WTC11 (cell line): ENCODE results near the gene LCN1. TPM values are rescaled to one million over a fixed set of nuclear protein-coding genes. Genes with fewer than 3 reads are reported as not detected.

ENCODE experiments used
- ATAC-seq: fragments of 200-7000 bp; cut with Tn5 transposase; 2 replicates; pipeline ENCODE4 v1.10.0; 2021; ENCODE audit warnings: mild to moderate bottlenecking, moderate library complexity
- CTCF ChIA-PET: fragments of 300-600 bp; sonication (Branson Sonifier 250); formaldehyde crosslinking; loops from one replicate; lab custom pipeline; 2021; ENCODE audit warnings: antibody characterized with exemption; lab: Charles Lee
- POLR2A ChIA-PET: fragments of 350-600 bp; sonication (Branson Sonifier 250); formaldehyde crosslinking; loops from one replicate; lab custom pipeline; 2021; ENCODE audit warnings: antibody characterized with exemption; lab: Charles Lee
- DNase-seq: peaks from one replicate; pipeline ENCODE4 v3.0.0; 2021; ENCODE audit warnings: low spot score
- H3K27ac Mint-ChIP-seq: 2 replicates; pipeline ENCODE4 v1.8.0; 2021; ENCODE audit warnings: mixed read lengths
- H3K27me3 Mint-ChIP-seq: 2 replicates; pipeline ENCODE4 v1.8.0; 2021; ENCODE audit warnings: low read depth, mild to moderate bottlenecking, moderate library complexity, mixed read lengths
- H3K36me3 Mint-ChIP-seq: 2 replicates; pipeline ENCODE4 v1.8.0; 2021; ENCODE audit warnings: mixed read lengths
- H3K4me1 Mint-ChIP-seq: 2 replicates; pipeline ENCODE4 v1.8.0; 2022; ENCODE audit warnings: mixed read lengths
- H3K4me3 Mint-ChIP-seq: 2 replicates; pipeline ENCODE4 v1.8.0; 2021; ENCODE audit warnings: mild to moderate bottlenecking, moderate library complexity, mixed read lengths
- H3K9me3 Mint-ChIP-seq: 2 replicates; pipeline ENCODE4 v1.8.0; 2021; ENCODE audit warnings: mixed read lengths
- CREB1 ChIP-seq: sonication (generic); formaldehyde crosslinking; IDR thresholded peaks from 2 replicates; pipeline ENCODE4 v1.8.0; 2023; ENCODE audit warnings: mild to moderate bottlenecking, missing genetic modification reagents
- ELF4 ChIP-seq: sonication (generic); formaldehyde crosslinking; IDR thresholded peaks from 2 replicates; pipeline ENCODE4 v1.8.1; 2022; ENCODE audit warnings: low read depth, mild to moderate bottlenecking, moderate library complexity, missing genetic modification reagents
- FOXK1 ChIP-seq: sonication (generic); formaldehyde crosslinking; IDR thresholded peaks from 2 replicates; pipeline ENCODE4 v1.8.0; 2022; ENCODE audit warnings: mild to moderate bottlenecking, moderate library complexity, missing genetic modification reagents
- GRHL2 ChIP-seq: fragments of 250-450 bp; sonication (Bioruptor Pico); IDR thresholded peaks from 2 replicates; pipeline ENCODE4 v1.8.0; 2022; ENCODE audit warnings: mild to moderate bottlenecking, moderate library complexity; ENCODE audit not compliant: insufficient replicate concordance, severe bottlenecking
- SOX15 ChIP-seq: fragments of 250-450 bp; sonication (Bioruptor Pico); IDR thresholded peaks from 2 replicates; pipeline ENCODE4 v1.9.0; 2021; ENCODE audit warnings: mild to moderate bottlenecking
- TEAD4 ChIP-seq: sonication (generic); formaldehyde crosslinking; IDR thresholded peaks from 2 replicates; pipeline ENCODE4 v1.8.0; 2022; ENCODE audit warnings: mild to moderate bottlenecking, missing genetic modification reagents
- ZNF121 ChIP-seq: sonication (generic); formaldehyde crosslinking; IDR thresholded peaks from 2 replicates; pipeline ENCODE4 v1.8.0; 2023; ENCODE audit warnings: missing genetic modification reagents
- ZNF396 ChIP-seq: fragments of 250-450 bp; sonication (Bioruptor Pico); IDR thresholded peaks from 2 replicates; pipeline ENCODE4 v1.8.0; 2021; ENCODE audit warnings: mild to moderate bottlenecking, moderate library complexity, borderline replicate concordance
- ZNF416 ChIP-seq: fragments of 250-450 bp; sonication (Bioruptor Pico); IDR thresholded peaks from 2 replicates; pipeline ENCODE4 v1.9.0; 2021; ENCODE audit warnings: mild to moderate bottlenecking, inconsistent platforms
- total RNA-seq: library from RNA; stranded (reverse); gene quantifications from 3 replicates; pipeline ENCODE4 v1.2.3, GENCODE V29; 2021
- TF ChIP-seq, protein P1 (sequence below): fragments of 250-450 bp; sonication (Bioruptor Pico); IDR thresholded peaks from 2 replicates; pipeline ENCODE4 v1.8.0; 2021; ENCODE audit warnings: mild to moderate bottlenecking
- TF ChIP-seq, protein P2 (sequence below): fragments of 250-450 bp; sonication (Bioruptor Pico); IDR thresholded peaks from 2 replicates; pipeline ENCODE4 v1.9.0; 2021; ENCODE audit warnings: moderate library complexity, mild to moderate bottlenecking, inconsistent platforms, borderline replicate concordance
- TF ChIP-seq, protein P3 (sequence below): sonication (generic); formaldehyde crosslinking; IDR thresholded peaks from 2 replicates; pipeline ENCODE4 v1.8.1; 2022; ENCODE audit warnings: missing genetic modification reagents, borderline replicate concordance
- TF ChIP-seq, protein P4 (sequence below): sonication (generic); formaldehyde crosslinking; IDR thresholded peaks from 2 replicates; pipeline ENCODE4 v1.8.1; 2023; ENCODE audit warnings: mild to moderate bottlenecking, missing genetic modification reagents, moderate library complexity
- TF ChIP-seq, protein P5 (sequence below): fragments of 200-600 bp; IDR thresholded peaks from 2 replicates; pipeline ENCODE4 v1.8.0; 2022; ENCODE audit warnings: antibody characterized with exemption

The LCN1 gene
- total RNA-seq, 1 experiment from 2014 or later, result not detected

DNA sequence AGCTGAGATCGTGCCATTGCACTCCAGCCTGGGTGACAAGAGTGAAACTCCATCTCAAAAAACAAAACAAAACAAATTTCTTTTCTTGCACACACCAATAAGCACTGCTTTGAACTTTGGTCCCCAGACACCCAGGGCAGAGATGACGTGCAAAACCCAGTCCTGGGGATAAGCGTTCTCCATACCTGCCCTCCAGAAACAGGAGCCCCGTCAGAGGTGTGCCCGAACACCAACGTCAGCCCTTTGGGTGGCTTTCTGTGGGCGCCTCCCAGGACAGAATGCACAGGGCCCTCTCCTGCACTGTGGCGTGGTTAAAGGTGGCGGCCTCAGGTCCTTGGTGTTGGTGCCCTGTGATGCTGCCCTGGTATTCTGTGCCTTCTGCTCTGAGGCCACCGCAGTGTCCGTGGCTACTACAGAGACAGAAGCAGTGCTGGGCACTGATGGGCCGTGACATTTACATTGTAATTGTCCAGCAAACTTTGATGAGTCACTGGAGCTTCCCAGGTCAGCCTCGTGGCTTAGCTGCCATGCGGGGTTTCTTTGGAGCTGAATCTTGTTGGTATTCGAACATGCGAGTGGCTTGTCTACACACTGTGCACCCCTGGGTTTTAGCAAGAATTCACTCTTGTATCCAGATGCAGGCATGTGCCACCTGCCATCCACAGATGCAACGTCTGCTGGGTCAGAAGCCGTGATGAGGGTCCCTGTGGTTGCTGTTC lies 31.9 kb upstream of the LCN1 start (continued):
- TF ChIP-seq, protein P1, sequence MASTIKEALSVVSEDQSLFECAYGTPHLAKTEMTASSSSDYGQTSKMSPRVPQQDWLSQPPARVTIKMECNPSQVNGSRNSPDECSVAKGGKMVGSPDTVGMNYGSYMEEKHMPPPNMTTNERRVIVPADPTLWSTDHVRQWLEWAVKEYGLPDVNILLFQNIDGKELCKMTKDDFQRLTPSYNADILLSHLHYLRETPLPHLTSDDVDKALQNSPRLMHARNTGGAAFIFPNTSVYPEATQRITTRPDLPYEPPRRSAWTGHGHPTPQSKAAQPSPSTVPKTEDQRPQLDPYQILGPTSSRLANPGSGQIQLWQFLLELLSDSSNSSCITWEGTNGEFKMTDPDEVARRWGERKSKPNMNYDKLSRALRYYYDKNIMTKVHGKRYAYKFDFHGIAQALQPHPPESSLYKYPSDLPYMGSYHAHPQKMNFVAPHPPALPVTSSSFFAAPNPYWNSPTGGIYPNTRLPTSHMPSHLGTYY, result no peak

DNA sequence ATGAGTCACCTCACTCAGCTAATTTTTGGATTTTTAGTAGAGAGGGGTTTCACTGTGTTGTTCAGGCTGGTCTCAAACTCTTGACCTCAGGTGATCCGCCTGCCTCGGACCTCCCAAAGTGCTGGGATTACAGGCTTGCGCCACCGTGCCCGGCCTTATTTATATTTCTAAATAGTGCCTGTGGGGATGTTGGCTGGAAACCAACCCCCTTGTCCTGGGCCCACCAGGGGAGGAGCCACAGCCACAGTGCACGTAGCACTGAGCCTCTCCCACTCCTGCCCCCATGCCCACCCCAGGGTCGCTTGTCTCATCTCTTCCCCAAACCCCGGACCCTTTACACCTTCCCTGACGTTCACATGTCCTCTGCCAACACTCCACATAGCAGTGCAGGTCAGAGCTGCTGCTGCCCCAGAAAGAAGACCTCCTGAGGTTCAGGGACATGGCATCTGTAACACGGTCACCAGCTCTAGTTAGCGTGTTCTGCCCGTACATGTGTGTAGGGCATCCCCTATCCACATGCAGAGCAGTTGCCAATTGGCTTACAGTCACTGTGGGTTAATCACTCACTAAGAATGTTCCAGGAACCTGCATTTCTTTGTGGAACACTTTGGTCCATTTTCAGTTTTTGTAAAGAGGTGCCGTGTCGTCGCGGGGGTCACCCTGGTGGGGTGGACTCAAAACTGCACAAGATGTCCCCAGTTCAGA lies 30.9 kb upstream of the LCN1 start:
- H3K27me3 Mint-ChIP-seq, result no peaks in the 10 kb centered on the region
- ChIA-PET CTCF (interaction anchor here (1.0 kb wide), 2 partner anchors 9 to 10 kb away, joined by 3 to 4 read pairs; a partner anchor contains a TSS), POLR2A (no interaction called here)
- no peak overlapping the region for H3K27ac Mint-ChIP-seq
- H3K4me1 Mint-ChIP-seq, result 0 out of 2 replicates have a peak, but pooled peaks cover 4% of the 10 kb centered on the region
- TF ChIP-seq TEAD4 (CRISPR knock-in tag), result no peak
- TF ChIP-seq, protein P2, sequence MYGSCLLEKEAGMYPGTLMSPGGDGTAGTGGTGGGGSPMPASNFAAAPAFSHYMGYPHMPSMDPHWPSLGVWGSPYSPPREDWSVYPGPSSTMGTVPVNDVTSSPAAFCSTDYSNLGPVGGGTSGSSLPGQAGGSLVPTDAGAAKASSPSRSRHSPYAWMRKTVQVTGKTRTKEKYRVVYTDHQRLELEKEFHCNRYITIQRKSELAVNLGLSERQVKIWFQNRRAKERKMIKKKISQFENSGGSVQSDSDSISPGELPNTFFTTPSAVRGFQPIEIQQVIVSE, result no peak
- TF ChIP-seq ELF4 (CRISPR knock-in tag), result no peak
- no peak for DNase-seq
- no peak overlapping the region for H3K4me3 Mint-ChIP-seq
- ATAC-seq, result no peak
- H3K9me3 Mint-ChIP-seq, result no peaks in the 10 kb centered on the region
- peaks cover 19% of the 10 kb centered on the region for H3K36me3 Mint-ChIP-seq

DNA sequence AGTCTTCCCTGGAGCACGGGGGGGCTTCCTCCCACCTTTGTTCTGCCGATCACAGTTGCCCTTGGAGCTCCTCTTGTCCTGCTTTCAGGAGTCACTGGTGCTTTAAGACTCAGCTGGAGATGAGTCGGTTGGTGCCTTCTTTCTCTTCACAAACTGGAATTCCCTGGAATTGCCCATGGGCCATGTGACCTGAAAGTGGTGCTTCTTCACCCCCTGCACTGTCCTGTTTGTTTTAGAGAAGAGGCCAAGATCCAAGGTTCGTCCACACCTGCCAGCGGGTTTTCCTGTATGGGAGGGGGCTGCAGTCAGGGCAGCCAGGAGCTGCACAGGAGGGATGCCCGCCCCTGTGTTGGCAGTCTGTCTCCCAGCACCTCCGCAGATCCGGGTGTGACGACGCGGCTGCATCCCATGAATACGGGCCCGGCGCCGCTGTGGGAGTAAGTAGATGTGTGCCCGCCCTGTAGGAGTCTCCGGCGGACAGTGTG lies 30.2 kb upstream of the LCN1 start:
- CTCF ChIA-PET, result interaction anchor here (1.0 kb wide), 2 partner anchors 8 to 10 kb away, joined by 3 to 4 read pairs; a partner anchor contains a TSS
- TF ChIP-seq FOXK1 (CRISPR knock-in tag) (no peak), CREB1 (CRISPR knock-in tag) (no peak), ZNF396 (CRISPR knock-in tag) (no peak), ZNF416 (CRISPR knock-in tag) (no peak), SOX15 (CRISPR knock-in tag) (no peak), ZNF121 (CRISPR knock-in tag) (no peak)
- TF ChIP-seq, protein P3, sequence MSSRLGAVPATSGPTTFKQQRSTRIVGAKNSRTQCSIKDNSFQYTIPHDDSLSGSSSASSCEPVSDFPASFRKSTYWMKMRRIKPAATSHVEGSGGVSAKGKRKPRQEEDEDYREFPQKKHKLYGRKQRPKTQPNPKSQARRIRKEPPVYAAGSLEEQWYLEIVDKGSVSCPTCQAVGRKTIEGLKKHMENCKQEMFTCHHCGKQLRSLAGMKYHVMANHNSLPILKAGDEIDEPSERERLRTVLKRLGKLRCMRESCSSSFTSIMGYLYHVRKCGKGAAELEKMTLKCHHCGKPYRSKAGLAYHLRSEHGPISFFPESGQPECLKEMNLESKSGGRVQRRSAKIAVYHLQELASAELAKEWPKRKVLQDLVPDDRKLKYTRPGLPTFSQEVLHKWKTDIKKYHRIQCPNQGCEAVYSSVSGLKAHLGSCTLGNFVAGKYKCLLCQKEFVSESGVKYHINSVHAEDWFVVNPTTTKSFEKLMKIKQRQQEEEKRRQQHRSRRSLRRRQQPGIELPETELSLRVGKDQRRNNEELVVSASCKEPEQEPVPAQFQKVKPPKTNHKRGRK, result no peak
- TF ChIP-seq, protein P4, sequence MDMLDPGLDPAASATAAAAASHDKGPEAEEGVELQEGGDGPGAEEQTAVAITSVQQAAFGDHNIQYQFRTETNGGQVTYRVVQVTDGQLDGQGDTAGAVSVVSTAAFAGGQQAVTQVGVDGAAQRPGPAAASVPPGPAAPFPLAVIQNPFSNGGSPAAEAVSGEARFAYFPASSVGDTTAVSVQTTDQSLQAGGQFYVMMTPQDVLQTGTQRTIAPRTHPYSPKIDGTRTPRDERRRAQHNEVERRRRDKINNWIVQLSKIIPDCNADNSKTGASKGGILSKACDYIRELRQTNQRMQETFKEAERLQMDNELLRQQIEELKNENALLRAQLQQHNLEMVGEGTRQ (CRISPR knock-in tag), result peak; percentile 32; the same call in 1 of the 2 replicates

DNA sequence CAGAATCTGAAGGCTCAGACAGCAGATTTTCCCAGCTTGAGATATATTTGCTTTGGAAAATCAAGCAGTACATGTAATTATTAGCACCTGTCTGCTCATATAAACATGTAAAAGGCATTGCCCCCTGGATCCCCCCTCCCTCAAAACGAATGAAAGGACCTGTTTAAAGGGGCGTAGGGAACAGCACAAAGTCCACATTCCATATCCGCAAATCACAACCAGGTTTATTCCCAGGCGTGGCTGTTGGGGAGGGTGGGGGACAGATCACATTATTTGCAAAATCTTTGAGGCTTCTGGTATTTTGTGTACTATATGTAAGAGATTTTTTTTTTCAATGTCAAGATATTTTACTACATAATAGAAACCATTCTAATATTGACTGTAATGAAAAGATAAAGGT lies 29.5 kb upstream of the LCN1 start:
- no peaks in the 10 kb centered on the region for H3K27me3 Mint-ChIP-seq

More for the DNA sequence above, 30.2 kb upstream of the LCN1 start:
- Mint-ChIP-seq H3K4me1 (0 out of 2 replicates have a peak, but pooled peaks cover 4% of the 10 kb centered on the region), H3K9me3 (no peaks in the 10 kb centered on the region), H3K27me3 (no peaks in the 10 kb centered on the region), H3K36me3 (peaks cover 14% of the 10 kb centered on the region), H3K4me3 (no peak overlapping the region), H3K27ac (peak overlapping the region; percentile 49; the same call in 1 of the 2 replicates)
- ATAC-seq (no peak), DNase-seq (no peak)
- POLR2A ChIA-PET, result no interaction called here

More for the DNA sequence above, 29.5 kb upstream of the LCN1 start:
- Mint-ChIP-seq H3K27ac (no peak overlapping the region), H3K36me3 (peaks cover 12% of the 10 kb centered on the region), H3K4me1 (0 out of 2 replicates have a peak, but pooled peaks cover 4% of the 10 kb centered on the region), H3K4me3 (no peak overlapping the region), H3K9me3 (no peaks in the 10 kb centered on the region)
- TF ChIP-seq GRHL2 (no peak), ZNF396 (CRISPR knock-in tag) (no peak)
- TF ChIP-seq, protein P5, sequence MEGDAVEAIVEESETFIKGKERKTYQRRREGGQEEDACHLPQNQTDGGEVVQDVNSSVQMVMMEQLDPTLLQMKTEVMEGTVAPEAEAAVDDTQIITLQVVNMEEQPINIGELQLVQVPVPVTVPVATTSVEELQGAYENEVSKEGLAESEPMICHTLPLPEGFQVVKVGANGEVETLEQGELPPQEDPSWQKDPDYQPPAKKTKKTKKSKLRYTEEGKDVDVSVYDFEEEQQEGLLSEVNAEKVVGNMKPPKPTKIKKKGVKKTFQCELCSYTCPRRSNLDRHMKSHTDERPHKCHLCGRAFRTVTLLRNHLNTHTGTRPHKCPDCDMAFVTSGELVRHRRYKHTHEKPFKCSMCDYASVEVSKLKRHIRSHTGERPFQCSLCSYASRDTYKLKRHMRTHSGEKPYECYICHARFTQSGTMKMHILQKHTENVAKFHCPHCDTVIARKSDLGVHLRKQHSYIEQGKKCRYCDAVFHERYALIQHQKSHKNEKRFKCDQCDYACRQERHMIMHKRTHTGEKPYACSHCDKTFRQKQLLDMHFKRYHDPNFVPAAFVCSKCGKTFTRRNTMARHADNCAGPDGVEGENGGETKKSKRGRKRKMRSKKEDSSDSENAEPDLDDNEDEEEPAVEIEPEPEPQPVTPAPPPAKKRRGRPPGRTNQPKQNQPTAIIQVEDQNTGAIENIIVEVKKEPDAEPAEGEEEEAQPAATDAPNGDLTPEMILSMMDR, result no peak
- no peak for DNase-seq
- CTCF ChIA-PET, result no interaction called here
- POLR2A ChIA-PET, result interaction anchor here (0.6 to 0.7 kb wide), 2 partner anchors 8 to 92 kb away, joined by 4 to 6 read pairs; no protein-coding TSS in a partner anchor
- no peak for ATAC-seq
